ENCODE data around the gene DYNC2H1. TPM values are rescaled to one million over a fixed set of nuclear protein-coding genes. Genes with fewer than 3 reads are reported as not detected.

Gene DYNC2H1
- total and polyA plus RNA-seq, 9 donors, result 13.5 to 49.1 (median 26.2) TPM

DNA sequence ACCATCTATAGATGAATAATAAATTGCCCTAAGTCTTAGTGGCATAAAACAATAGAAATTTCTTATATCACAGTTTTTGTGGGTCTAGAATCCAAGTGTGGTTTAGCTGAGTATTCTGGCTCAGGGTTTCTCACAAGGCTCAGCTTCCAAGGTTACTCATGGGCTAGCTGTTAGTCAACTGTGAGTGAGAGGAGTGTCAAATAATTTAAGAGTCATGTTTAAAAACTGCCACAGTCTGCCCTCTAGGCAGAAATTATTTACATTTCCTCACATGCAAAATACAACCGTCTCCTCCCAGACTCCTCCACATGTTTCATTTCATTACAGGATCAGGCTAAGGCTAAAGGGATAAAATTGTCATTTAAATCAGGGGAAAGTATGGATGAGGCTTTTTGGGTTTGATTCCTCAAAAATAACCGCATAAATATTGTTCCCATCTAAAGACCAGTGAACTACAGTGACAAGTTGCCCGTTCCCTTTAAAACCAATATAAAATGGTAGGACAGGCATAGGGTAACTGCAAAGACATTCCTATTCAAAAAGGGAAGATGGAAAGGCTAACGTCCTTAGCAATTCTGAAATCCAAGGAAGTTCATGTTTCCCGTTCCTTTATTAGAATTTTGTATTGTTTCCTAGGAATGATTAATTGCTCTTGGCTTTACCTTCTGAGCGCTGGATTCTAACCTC, 324.3 kb downstream of the DYNC2H1 start:
- WGBS, 3 donors, result 38 to 45% (median 42%) methylated on average over 6 of the region's 6 CpGs
- Histone ChIP-seq H3K4me1 (ENCODE audit: insufficient read depth) (no peaks in the 10 kb centered on the region), H3K27me3 (no peaks in the 10 kb centered on the region), H3K9me3 (no peaks in the 10 kb centered on the region), H3K27ac (no peak overlapping the region), H3K4me3 (no peak overlapping the region), H3K36me3 (no peaks in the 10 kb centered on the region)
- TF ChIP-seq POLR2A (IDR thresholded peaks at IDR 0.05) (no peak), EP300 (IDR thresholded peaks at IDR 0.05) (no peak)
- TF ChIP-seq, protein P1, sequence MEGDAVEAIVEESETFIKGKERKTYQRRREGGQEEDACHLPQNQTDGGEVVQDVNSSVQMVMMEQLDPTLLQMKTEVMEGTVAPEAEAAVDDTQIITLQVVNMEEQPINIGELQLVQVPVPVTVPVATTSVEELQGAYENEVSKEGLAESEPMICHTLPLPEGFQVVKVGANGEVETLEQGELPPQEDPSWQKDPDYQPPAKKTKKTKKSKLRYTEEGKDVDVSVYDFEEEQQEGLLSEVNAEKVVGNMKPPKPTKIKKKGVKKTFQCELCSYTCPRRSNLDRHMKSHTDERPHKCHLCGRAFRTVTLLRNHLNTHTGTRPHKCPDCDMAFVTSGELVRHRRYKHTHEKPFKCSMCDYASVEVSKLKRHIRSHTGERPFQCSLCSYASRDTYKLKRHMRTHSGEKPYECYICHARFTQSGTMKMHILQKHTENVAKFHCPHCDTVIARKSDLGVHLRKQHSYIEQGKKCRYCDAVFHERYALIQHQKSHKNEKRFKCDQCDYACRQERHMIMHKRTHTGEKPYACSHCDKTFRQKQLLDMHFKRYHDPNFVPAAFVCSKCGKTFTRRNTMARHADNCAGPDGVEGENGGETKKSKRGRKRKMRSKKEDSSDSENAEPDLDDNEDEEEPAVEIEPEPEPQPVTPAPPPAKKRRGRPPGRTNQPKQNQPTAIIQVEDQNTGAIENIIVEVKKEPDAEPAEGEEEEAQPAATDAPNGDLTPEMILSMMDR (IDR thresholded peaks at IDR 0.05), result no peak
- intact Hi-C loops (cut with DNase I), result no loop called here
- DNase-seq, result no peak

DNA sequence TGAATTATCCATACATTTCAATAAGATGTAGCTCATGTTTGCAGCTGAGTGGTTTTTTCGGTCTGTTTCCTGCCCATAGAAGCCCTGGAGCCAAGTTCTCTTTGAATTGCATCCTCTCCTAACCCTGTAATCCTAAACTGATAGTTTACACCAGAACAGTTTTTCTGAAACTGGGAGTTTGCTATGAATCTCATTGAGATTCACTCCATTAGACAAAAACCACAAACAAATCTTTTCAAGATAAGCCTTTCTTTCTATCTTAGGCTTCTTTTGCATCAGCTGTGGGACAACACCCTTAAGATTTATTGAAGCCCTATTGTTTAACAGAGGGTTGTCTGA, 324.8 kb downstream of the DYNC2H1 start:
- H3K27me3 ChIP-seq, result no peaks in the 10 kb centered on the region
- H3K9me3 ChIP-seq, result no peaks in the 10 kb centered on the region
- H3K36me3 ChIP-seq, result no peaks in the 10 kb centered on the region
- no peak for TF ChIP-seq EP300 (IDR thresholded peaks at IDR 0.05)
- TF ChIP-seq, protein P1 (IDR thresholded peaks at IDR 0.05), result no peak
- no peak for TF ChIP-seq POLR2A (IDR thresholded peaks at IDR 0.05)
- DNase-seq, result no peak
- intact Hi-C loops (cut with DNase I), result no loop called here
- H3K4me3 ChIP-seq, result no peak overlapping the region
- no peaks in the 10 kb centered on the region for H3K4me1 ChIP-seq (ENCODE audit: insufficient read depth)
- no peak overlapping the region for H3K27ac ChIP-seq
- WGBS, 3 donors, result 0 to 19% (median 0%) methylated on average over 1 of the region's 1 CpG

DNA sequence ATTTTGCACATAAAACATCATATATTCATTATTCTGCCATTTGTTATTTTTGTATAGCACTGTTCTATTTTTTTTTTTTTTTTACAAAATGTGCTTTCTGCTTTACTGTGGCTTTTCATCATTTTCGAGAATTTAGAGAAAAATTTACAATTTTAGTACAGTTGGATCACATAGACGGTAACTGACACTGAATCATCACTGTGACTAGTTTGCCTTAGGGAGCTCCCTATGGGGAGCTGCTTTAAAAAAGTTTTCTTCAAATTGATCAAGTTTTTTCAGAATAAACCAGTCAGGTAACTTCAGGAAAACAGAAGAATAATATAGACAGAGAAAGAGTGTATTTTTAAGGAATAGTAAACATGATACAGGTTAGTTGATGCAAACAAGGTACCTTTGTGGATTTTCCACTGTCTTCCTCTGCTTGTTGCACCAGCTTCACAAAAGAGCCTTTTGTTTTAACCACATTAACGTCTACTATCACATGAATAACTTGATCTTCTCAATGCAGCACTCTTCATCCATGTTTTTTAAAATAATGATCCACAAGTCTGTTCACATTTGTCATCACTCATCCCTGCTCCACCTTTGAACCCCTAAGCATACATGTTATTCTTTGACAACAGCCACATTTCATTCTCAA, 327.0 kb downstream of the DYNC2H1 start:
- H3K27ac ChIP-seq, result no peak overlapping the region
- TF ChIP-seq POLR2A (IDR thresholded peaks at IDR 0.05) (no peak), EP300 (IDR thresholded peaks at IDR 0.05) (no peak)
- TF ChIP-seq, protein P1 (IDR thresholded peaks at IDR 0.05), result no peak
- no peaks in the 10 kb centered on the region for H3K36me3 ChIP-seq
- no peaks in the 10 kb centered on the region for H3K4me1 ChIP-seq (ENCODE audit: insufficient read depth)
- no peaks in the 10 kb centered on the region for H3K27me3 ChIP-seq
- intact Hi-C loops (cut with DNase I), result no loop called here
- no peak overlapping the region for H3K4me3 ChIP-seq
- DNase-seq, result no peak
- WGBS, 3 donors, result 89 to 94% (median 93%) methylated on average over 3 of the region's 3 CpGs
- H3K9me3 ChIP-seq, result no peaks in the 10 kb centered on the region

DNA sequence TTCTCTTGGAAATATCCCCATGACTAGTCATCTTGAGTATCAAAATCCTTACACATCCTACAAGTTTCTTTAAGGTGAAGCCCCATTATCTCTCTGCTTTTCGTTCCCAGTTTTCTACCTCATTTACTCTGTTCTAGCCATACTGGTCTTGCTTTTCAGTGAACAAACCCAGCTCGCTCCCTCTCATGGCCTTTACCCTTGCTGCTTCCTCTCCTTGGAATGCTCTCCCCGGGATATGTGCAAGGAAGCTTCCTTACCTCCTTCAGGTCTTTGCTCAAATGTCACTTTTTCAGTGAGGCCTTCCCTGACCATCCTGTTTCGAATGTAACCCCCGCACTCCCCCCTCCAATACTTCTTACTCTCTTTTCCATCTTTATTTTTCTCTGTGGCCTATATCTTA, 331.8 kb downstream of the DYNC2H1 start:
- no peaks in the 10 kb centered on the region for H3K9me3 ChIP-seq
- 91 to 93% (median 91%) methylated on average over 5 of the region's 5 CpGs for WGBS, 3 donors
- TF ChIP-seq, protein P1 (IDR thresholded peaks at IDR 0.05), result no peak
- TF ChIP-seq POLR2A (IDR thresholded peaks at IDR 0.05) (no peak), EP300 (IDR thresholded peaks at IDR 0.05) (no peak)
- no peak overlapping the region for H3K4me3 ChIP-seq
- DNase-seq, result no peak
- H3K27ac ChIP-seq, result no peak overlapping the region
- H3K4me1 ChIP-seq (ENCODE audit: insufficient read depth), result no peaks in the 10 kb centered on the region
- no peaks in the 10 kb centered on the region for H3K27me3 ChIP-seq
- intact Hi-C loops (cut with DNase I), result no loop called here
- H3K36me3 ChIP-seq, result no peaks in the 10 kb centered on the region
